ENCODE measurements around the gene DSCAM. TPM values are rescaled to one million over a fixed set of nuclear protein-coding genes. Genes with fewer than 3 reads are reported as not detected.

DSCAM gene
- polyA plus RNA-seq, 3 donors = not detected

GRCh38 chr21:40623528-40623927, 223.4 kb downstream of the DSCAM start:
- Mint-ChIP-seq H3K4me1 (no peaks in the 10 kb centered on the region), H3K27ac (no peak overlapping the region), H3K9me3 (peaks cover 3 to 13% (median 9%) of the 10 kb centered on the region in 7 donors), H3K27me3 (ENCODE audit: low read depth in 3 of 3) (peaks cover 0 to 1% (median 0%) of the 10 kb centered on the region in 3 donors), H3K36me3 (no peaks in the 10 kb centered on the region), H3K4me3 (no peak overlapping the region)
- TF ChIP-seq CTCF (IDR thresholded peaks at IDR 0.05) = no peak
- no CpG with 5 or more reads among the region's 1 CpG for WGBS (ENCODE audit: insufficient coverage)
- Histone ChIP-seq H3K4me3 (replicated peaks in 1 of 3; ENCODE audit: low read depth in 2 of 3, low read length in 3 of 3) (no peak overlapping the region), H3K9ac (ENCODE audit: insufficient read depth, low read length, poor library complexity, severe bottlenecking) (no peak overlapping the region), H3K27ac (ENCODE audit: low read depth in 1 of 2, low read length in 2 of 2) (no peak overlapping the region), H3K27me3 (ENCODE audit: control insufficient read depth in 2 of 2, insufficient read depth in 2 of 2, low read length in 2 of 2) (no peaks in the 10 kb centered on the region), H4K20me1 (ENCODE audit: insufficient read depth, low read length) (no peaks in the 10 kb centered on the region), H3K36me3 (replicated peaks in 1 of 2; ENCODE audit: control insufficient read depth in 1 of 2, insufficient read depth in 2 of 2, low read length in 2 of 2) (no peaks in the 10 kb centered on the region), H2AFZ (ENCODE audit: insufficient read depth, low read depth, low read length, poor library complexity, severe bottlenecking) (no peak overlapping the region), H3K4me1 (ENCODE audit: control insufficient read depth in 1 of 2, insufficient read depth in 2 of 2, low read length in 2 of 2) (no peaks in the 10 kb centered on the region), H3K4me2 (replicated peaks; ENCODE audit: extremely low read depth, low read length, poor library complexity, severe bottlenecking) (no peak overlapping the region), H3K79me2 (ENCODE audit: insufficient read depth, low read length) (no peaks in the 10 kb centered on the region), H3K9me3 (replicated peaks in 1 of 2; ENCODE audit: control insufficient read depth in 1 of 2, insufficient read depth in 1 of 2, low read length in 2 of 2) (peaks cover 3 to 10% of the 10 kb centered on the region in 2 donors)
- no peak for DNase-seq
- intact Hi-C loops (cut with micrococcal nuclease) = no loop called here

- H3K4me1 Mint-ChIP-seq = no peaks in the 10 kb centered on the region
- intact Hi-C loops (cut with micrococcal nuclease) = no loop called here
- H3K36me3 Mint-ChIP-seq = no peaks in the 10 kb centered on the region
- H3K27me3 ChIP-seq (ENCODE audit: control insufficient read depth in 2 of 2, insufficient read depth in 2 of 2, low read length in 2 of 2) = no peaks in the 10 kb centered on the region
- H3K4me3 ChIP-seq (replicated peaks in 1 of 3; ENCODE audit: low read depth in 2 of 3, low read length in 3 of 3) = no peak overlapping the region
- 95% methylated on average over 2 of the region's 4 CpGs for WGBS (ENCODE audit: insufficient coverage)
- no peak for TF ChIP-seq CTCF (IDR thresholded peaks at IDR 0.05)
- H3K27ac Mint-ChIP-seq = no peak overlapping the region
- H3K27me3 Mint-ChIP-seq (ENCODE audit: low read depth in 3 of 3) = peaks cover 0 to 1% (median 0%) of the 10 kb centered on the region in 3 donors
- peaks cover 7 to 20% of the 10 kb centered on the region in 2 donors for H3K9me3 ChIP-seq (replicated peaks in 1 of 2; ENCODE audit: control insufficient read depth in 1 of 2, insufficient read depth in 1 of 2, low read length in 2 of 2)
- no peaks in the 10 kb centered on the region for H3K4me1 ChIP-seq (ENCODE audit: control insufficient read depth in 1 of 2, insufficient read depth in 2 of 2, low read length in 2 of 2)
- no peaks in the 10 kb centered on the region for H3K36me3 ChIP-seq (replicated peaks in 1 of 2; ENCODE audit: control insufficient read depth in 1 of 2, insufficient read depth in 2 of 2, low read length in 2 of 2)
- no peak overlapping the region for H2AFZ ChIP-seq (ENCODE audit: insufficient read depth, low read depth, low read length, poor library complexity, severe bottlenecking)
- H3K27ac ChIP-seq (ENCODE audit: low read depth in 1 of 2, low read length in 2 of 2) = no peak overlapping the region
- no peak overlapping the region for H3K4me2 ChIP-seq (replicated peaks; ENCODE audit: extremely low read depth, low read length, poor library complexity, severe bottlenecking)
- DNase-seq = no peak
- H3K4me3 Mint-ChIP-seq = no peak overlapping the region
- no peaks in the 10 kb centered on the region for H4K20me1 ChIP-seq (ENCODE audit: insufficient read depth, low read length)
- no peaks in the 10 kb centered on the region for H3K79me2 ChIP-seq (ENCODE audit: insufficient read depth, low read length)
- H3K9ac ChIP-seq (ENCODE audit: insufficient read depth, low read length, poor library complexity, severe bottlenecking) = no peak overlapping the region
- peaks cover 8 to 19% (median 13%) of the 10 kb centered on the region in 7 donors for H3K9me3 Mint-ChIP-seq
Measured at GRCh38 chr21:40622531-40622930, 224.4 kb downstream of the DSCAM start.
